Parathyroid adenoma (tissue), 2 donors: ENCODE results near the gene MMAB.

ENCODE experiments used
- H2AFZ ChIP-seq: fragments of 300-600 bp; sonication (generic); one replicate; pipeline ENCODE4 v1.7.0; 2017; ENCODE audit warnings: antibody characterized with exemption, mild to moderate bottlenecking
- H3K27ac ChIP-seq: fragments of 300-600 bp; sonication (generic); one replicate; pipeline ENCODE4 v1.7.0; 2017
- H3K27me3 ChIP-seq: fragments of 300-600 bp; sonication (generic); one replicate; pipeline ENCODE4 v1.7.0; 2017; ENCODE audit warnings: low read length; ENCODE audit not compliant: control insufficient read depth, insufficient read depth
- H3K36me3 ChIP-seq: fragments of 300-600 bp; sonication (generic); one replicate; pipeline ENCODE4 v1.7.0; 2017; ENCODE audit warnings: low read length; ENCODE audit not compliant: control insufficient read depth, insufficient read depth
- H3K4me1 ChIP-seq: fragments of 300-600 bp; sonication (generic); one replicate; pipeline ENCODE4 v1.7.0; 2017; ENCODE audit warnings: control low read depth
- H3K4me2 ChIP-seq: fragments of 300-600 bp; sonication (generic); one replicate; pipeline ENCODE4 v1.7.0; 2017; ENCODE audit warnings: low read length
- H3K4me3 ChIP-seq: fragments of 300-600 bp; sonication (generic); one replicate; pipeline ENCODE4 v1.7.0; 2017; ENCODE audit warnings: low read depth, low read length
- H3K79me2 ChIP-seq: fragments of 300-600 bp; sonication (generic); one replicate; pipeline ENCODE4 v1.7.0; 2017; ENCODE audit warnings: control low read depth
- H3K9ac ChIP-seq: fragments of 300-600 bp; sonication (generic); one replicate; pipeline ENCODE4 v1.7.0; 2017; ENCODE audit warnings: mild to moderate bottlenecking
- H3K9me3 ChIP-seq: fragments of 300-600 bp; sonication (generic); one replicate; pipeline ENCODE4 v1.7.0; 2017; ENCODE audit warnings: low read length; ENCODE audit not compliant: control insufficient read depth
- TF ChIP-seq, protein P1 (sequence below): fragments of 300-600 bp; sonication (generic); IDR thresholded peaks from one replicate; pipeline ENCODE4 v1.7.0; 2017; ENCODE audit warnings: antibody characterized with exemption, mild to moderate bottlenecking
- donor health status: primary hyperparathyroidism.

The MMAB gene

DNA sequence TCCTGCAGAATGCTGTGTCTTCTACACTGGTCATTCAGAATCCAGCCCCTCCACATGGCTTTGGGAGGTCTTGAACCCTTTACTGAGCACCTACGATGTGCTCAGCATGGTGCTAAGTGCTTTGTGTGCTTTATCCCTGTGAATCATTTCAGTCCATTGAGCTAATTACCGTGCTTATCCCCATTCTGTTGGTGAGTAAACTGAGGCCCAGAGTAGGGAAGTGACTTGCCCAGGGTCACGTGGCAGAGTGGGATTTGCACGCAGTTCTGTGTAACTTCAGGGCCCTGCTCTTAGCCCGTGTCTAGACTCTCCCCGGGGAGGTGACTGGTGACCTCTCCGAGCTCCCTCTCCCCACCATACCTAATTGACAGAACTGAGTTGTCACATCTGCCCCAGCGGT lies 27.7 kb upstream of the MMAB start:
- H3K4me2 ChIP-seq, result no peak overlapping the region
- TF ChIP-seq, protein P1, sequence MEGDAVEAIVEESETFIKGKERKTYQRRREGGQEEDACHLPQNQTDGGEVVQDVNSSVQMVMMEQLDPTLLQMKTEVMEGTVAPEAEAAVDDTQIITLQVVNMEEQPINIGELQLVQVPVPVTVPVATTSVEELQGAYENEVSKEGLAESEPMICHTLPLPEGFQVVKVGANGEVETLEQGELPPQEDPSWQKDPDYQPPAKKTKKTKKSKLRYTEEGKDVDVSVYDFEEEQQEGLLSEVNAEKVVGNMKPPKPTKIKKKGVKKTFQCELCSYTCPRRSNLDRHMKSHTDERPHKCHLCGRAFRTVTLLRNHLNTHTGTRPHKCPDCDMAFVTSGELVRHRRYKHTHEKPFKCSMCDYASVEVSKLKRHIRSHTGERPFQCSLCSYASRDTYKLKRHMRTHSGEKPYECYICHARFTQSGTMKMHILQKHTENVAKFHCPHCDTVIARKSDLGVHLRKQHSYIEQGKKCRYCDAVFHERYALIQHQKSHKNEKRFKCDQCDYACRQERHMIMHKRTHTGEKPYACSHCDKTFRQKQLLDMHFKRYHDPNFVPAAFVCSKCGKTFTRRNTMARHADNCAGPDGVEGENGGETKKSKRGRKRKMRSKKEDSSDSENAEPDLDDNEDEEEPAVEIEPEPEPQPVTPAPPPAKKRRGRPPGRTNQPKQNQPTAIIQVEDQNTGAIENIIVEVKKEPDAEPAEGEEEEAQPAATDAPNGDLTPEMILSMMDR, result no peak
- H3K4me1 ChIP-seq, result peaks cover 3% of the 10 kb centered on the region
- H2AFZ ChIP-seq, result no peak overlapping the region
- no peaks in the 10 kb centered on the region for H3K36me3 ChIP-seq
- no peaks in the 10 kb centered on the region for H3K9me3 ChIP-seq
- no peaks in the 10 kb centered on the region for H3K79me2 ChIP-seq
- no peaks in the 10 kb centered on the region for H3K27me3 ChIP-seq
- no peak overlapping the region for H3K27ac ChIP-seq
- no peak overlapping the region for H3K4me3 ChIP-seq
- no peak overlapping the region for H3K9ac ChIP-seq

DNA sequence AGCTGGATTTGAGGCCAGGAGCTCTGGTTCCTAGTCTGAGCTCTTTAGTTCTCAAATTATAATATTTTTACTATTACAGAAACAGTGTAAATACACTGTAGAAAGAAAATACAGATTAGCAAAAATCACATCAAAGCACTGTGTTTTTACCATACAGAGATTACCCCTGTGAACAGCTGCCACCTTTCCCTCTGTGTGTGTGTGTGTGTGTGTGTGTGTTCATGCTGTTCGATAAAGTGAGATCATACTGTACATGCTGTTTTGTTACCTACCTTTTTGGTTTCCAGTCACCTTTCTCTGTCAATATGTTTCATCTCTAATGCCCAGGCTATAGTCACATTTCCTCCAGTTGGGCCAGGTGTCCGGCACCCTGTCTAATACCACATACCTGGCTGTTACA lies 27.2 kb upstream of the MMAB start:
- Histone ChIP-seq H3K9me3 (no peaks in the 10 kb centered on the region), H2AFZ (no peak overlapping the region), H3K27me3 (no peaks in the 10 kb centered on the region), H3K27ac (no peak overlapping the region), H3K9ac (no peak overlapping the region), H3K4me3 (no peak overlapping the region), H3K36me3 (no peaks in the 10 kb centered on the region), H3K79me2 (no peaks in the 10 kb centered on the region), H3K4me1 (peaks cover 3% of the 10 kb centered on the region), H3K4me2 (no peak overlapping the region)
- TF ChIP-seq, protein P1, result no peak

DNA sequence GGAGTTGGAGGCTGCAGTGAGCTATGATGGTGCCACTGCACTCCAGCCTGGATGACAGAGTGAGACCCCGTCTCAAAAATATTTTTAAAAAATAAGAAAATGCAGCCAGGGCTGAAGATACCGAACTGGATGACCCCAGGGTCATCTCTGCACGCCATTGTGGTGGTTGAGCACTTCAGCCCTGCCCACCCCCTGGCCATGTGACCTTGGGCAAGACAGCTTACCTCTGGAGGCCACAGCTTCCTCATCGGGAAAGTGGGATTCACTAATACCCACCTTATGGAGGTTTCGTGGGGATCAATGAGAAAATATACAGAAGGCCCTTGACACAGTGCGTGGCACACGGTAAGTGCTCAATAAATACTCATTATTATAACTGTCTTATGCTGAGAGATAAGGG lies 25.8 kb upstream of the MMAB start:
- Histone ChIP-seq H3K36me3 (no peaks in the 10 kb centered on the region), H3K79me2 (no peaks in the 10 kb centered on the region), H3K27ac (no peak overlapping the region), H3K4me2 (no peak overlapping the region), H3K4me1 (peaks cover 3% of the 10 kb centered on the region), H3K9ac (no peak overlapping the region), H2AFZ (no peak overlapping the region), H3K9me3 (no peaks in the 10 kb centered on the region), H3K27me3 (no peaks in the 10 kb centered on the region), H3K4me3 (no peak overlapping the region)
- TF ChIP-seq, protein P1, result no peak

DNA sequence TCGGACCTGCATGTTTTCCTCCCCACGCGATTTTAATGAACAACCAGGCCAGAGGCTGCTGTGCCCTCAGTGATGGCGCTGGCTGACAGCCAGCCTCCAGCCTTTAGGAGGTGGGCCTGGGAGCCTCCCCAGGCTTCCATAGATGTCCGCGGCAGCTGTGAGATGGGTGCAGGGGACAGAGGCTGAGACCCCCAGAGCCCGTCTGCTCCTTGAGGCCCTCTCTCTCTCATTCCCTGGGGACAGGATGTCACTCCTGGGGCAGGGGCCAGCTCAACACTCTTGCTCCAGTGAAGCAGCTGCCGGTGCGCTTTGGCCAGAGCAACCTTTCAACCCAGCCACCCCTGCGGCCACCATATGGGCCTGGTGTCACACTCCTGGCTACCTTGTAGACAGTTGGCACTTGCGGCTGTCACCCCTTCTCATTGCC lies 25.1 kb upstream of the MMAB start:
- Histone ChIP-seq H3K9ac (no peak overlapping the region), H3K4me1 (peaks cover 3% of the 10 kb centered on the region), H3K36me3 (no peaks in the 10 kb centered on the region), H3K27me3 (no peaks in the 10 kb centered on the region), H3K27ac (no peak overlapping the region), H3K4me3 (no peak overlapping the region), H3K9me3 (no peaks in the 10 kb centered on the region), H3K79me2 (no peaks in the 10 kb centered on the region), H3K4me2 (no peak overlapping the region), H2AFZ (no peak overlapping the region)
- TF ChIP-seq, protein P1, result no peak

DNA sequence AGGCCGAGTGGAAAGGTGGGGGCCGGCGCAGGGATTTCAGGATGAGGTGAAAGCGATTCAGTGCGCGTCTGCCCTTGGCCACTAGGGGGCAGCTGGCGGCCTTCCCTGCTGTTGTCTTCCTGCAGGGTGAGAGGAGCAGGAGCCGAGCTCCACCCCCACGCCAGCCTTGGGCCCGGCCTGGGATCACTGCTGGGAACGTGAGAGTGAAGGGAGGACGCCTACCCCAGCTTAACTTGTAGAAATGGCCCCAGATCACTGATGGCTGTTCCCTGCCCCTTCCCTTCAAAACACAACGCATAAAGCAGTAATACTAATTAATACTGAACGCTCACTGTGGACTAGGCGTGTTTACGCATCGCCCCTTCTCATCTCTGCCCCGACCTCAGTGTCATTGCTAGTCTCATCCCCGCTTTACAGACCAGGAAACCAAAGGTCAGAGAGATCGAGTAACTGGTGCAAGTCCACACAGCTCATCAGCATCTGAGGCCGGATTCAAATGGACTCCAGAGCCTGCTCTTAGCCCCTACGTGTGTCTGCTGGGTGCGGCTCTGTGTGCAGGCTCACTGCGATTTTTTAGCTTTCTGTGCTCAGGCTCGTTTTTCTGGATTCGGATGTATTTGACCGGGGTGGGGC lies 24.6 kb upstream of the MMAB start:
- Histone ChIP-seq H3K9ac (no peak overlapping the region), H3K36me3 (no peaks in the 10 kb centered on the region), H3K4me1 (peaks cover 3% of the 10 kb centered on the region), H3K4me3 (no peak overlapping the region), H3K27me3 (no peaks in the 10 kb centered on the region), H2AFZ (peak overlapping the region; percentile 60), H3K9me3 (no peaks in the 10 kb centered on the region), H3K79me2 (no peaks in the 10 kb centered on the region), H3K27ac (no peak overlapping the region), H3K4me2 (no peak overlapping the region)
- TF ChIP-seq, protein P1, result peak; percentile 99
